ENCODE measurements around the gene ZNF616.

DNA sequence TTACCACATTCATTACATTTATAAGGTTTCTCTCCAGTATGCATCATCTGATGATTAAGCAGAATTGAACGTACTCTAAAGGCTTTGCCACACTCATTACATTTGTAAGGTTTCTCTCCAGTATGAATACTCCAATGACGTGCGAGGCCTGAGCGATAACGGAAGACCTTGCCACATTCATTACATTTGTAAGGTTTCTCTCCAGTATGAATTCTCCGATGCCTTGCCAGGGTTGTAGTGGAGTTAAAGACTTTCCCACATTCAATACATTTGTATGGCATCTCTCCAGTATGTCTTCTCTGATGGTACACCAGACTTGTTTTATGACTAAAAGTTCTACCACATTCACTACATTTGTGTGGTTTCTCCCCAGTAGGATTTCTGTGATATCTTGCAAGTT lies 74.3 kb downstream of the ZNF616 start:
- TF ChIP-seq, protein P1, sequence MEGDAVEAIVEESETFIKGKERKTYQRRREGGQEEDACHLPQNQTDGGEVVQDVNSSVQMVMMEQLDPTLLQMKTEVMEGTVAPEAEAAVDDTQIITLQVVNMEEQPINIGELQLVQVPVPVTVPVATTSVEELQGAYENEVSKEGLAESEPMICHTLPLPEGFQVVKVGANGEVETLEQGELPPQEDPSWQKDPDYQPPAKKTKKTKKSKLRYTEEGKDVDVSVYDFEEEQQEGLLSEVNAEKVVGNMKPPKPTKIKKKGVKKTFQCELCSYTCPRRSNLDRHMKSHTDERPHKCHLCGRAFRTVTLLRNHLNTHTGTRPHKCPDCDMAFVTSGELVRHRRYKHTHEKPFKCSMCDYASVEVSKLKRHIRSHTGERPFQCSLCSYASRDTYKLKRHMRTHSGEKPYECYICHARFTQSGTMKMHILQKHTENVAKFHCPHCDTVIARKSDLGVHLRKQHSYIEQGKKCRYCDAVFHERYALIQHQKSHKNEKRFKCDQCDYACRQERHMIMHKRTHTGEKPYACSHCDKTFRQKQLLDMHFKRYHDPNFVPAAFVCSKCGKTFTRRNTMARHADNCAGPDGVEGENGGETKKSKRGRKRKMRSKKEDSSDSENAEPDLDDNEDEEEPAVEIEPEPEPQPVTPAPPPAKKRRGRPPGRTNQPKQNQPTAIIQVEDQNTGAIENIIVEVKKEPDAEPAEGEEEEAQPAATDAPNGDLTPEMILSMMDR (conservative IDR thresholded peaks at IDR 0.05 in 1 of 2, IDR thresholded peaks at IDR 0.05 in 1 of 2; ENCODE audit: low read depth in 1 of 2, low read length in 2 of 2) = no peak
- no peak for TF ChIP-seq EZH2 (IDR thresholded peaks at IDR 0.05; ENCODE audit: low read length, missing control alignments)

Measured in fibroblast of lung (primary cell).